A549 (cell line): ENCODE results near the gene PLXNC1. TPM values are rescaled to one million over a fixed set of nuclear protein-coding genes. Genes with fewer than 3 reads are reported as not detected.

Experiments used
- ATAC-seq, 2 experiments: fragments of 200-7000 bp in 1 of 2; fragments of >200 bp in 1 of 2; cut with Nextera tagmentation in 1 of 2; cut with Tn5 transposase in 1 of 2; 3 replicates each; pipeline versions ENCODE4 v1.8.0 to v1.9.1; 2018 to 2020; ENCODE audit warnings: mild to moderate bottlenecking in 1 of 2, moderate library complexity in 1 of 2
- CTCF ChIA-PET: fragments of 300-600 bp; sonication (Branson Sonifier 250); formaldehyde crosslinking; extraction: SDS; loops from one replicate; lab custom pipeline; 2021; ENCODE audit warnings: antibody characterized with exemption, inconsistent platforms; lab: Yijun Ruan, JAX
- POLR2A ChIA-PET: fragments of 350-600 bp; formaldehyde crosslinking; extraction: SDS; loops from one replicate; lab custom pipeline; 2021; ENCODE audit warnings: antibody characterized with exemption, inconsistent platforms; lab: Yijun Ruan, JAX
- DNase-seq, 2 experiments: peaks; one replicate each; pipeline versions ENCODE4 v3.0.0 to v3.0.0-alpha.2; 2011 to 2016; ENCODE audit warnings: low read depth in 1 of 2, low spot score in 1 of 2
- FAIRE-seq: peaks from 2 replicates; lab custom pipeline; 2011; peaks lifted over from hg19 to GRCh38; lab: Jason Lieb, UNC
- H3K27ac ChIP-seq, 2 experiments: fragments of >200 bp; sonication (Bioruptor Twin); formaldehyde crosslinking; 3 replicates each; pipeline ENCODE4 v1.5.1; 2016 to 2017
- H3K4me1 ChIP-seq: fragments of >200 bp; sonication (Bioruptor Twin); formaldehyde crosslinking; 3 replicates; pipeline ENCODE4 v1.6.1; 2016
- H3K4me2 ChIP-seq: fragments of >200 bp; sonication (Bioruptor Twin); formaldehyde crosslinking; 3 replicates; pipeline ENCODE4 v1.6.1; 2016
- H3K4me3 ChIP-seq: fragments of >200 bp; sonication (Bioruptor Twin); formaldehyde crosslinking; 3 replicates; pipeline ENCODE4 v1.5.1; 2016
- H3K9me3 ChIP-seq: fragments of >200 bp; sonication (Bioruptor Twin); formaldehyde crosslinking; 3 replicates; pipeline ENCODE4 v1.6.1; 2016
- BHLHE40 ChIP-seq: IDR thresholded peaks from 2 replicates; pipeline ENCODE4 v1.6.1; 2012; ENCODE audit warnings: low read depth, low read length, inconsistent platforms
- CHD2 ChIP-seq: fragments of 150-350 bp; IDR thresholded peaks from 2 replicates; pipeline ENCODE4 v1.6.1; 2014; ENCODE audit warnings: low read length; ENCODE audit not compliant: partially characterized antibody
- CHD4 ChIP-seq: fragments of 200-600 bp; sonication (generic); IDR thresholded peaks from 2 replicates; pipeline ENCODE4 v1.6.1; 2016; ENCODE audit warnings: antibody characterized with exemption, mild to moderate bottlenecking, borderline replicate concordance
- EHF ChIP-seq: fragments of 250-450 bp; sonication (Bioruptor Pico); IDR thresholded peaks from 2 replicates; pipeline ENCODE4 v1.5.0; 2020; ENCODE audit warnings: mild to moderate bottlenecking
- EP300 ChIP-seq, 2 experiments: fragments of >200 bp; sonication (Bioruptor Twin); formaldehyde crosslinking; IDR thresholded peaks; 2 replicates in 1 of 2; 3 replicates in 1 of 2; pipeline ENCODE4 v1.6.1; 2016 to 2017
- FOSB ChIP-seq: fragments of 250-450 bp; sonication (Bioruptor Pico); IDR thresholded peaks from 2 replicates; pipeline ENCODE4 v1.5.0; 2020; ENCODE audit warnings: mild to moderate bottlenecking, moderate library complexity
- GATA3 ChIP-seq: IDR thresholded peaks from 2 replicates; pipeline ENCODE4 v1.6.1; 2012; ENCODE audit warnings: borderline replicate concordance
- HEYL ChIP-seq: fragments of 250-450 bp; sonication (Bioruptor Pico); IDR thresholded peaks from 2 replicates; pipeline ENCODE4 v1.8.0; 2021; ENCODE audit warnings: mild to moderate bottlenecking, moderate library complexity
- HOXA7 ChIP-seq: fragments of 250-450 bp; sonication (Bioruptor Pico); IDR thresholded peaks from 2 replicates; pipeline ENCODE4 v1.5.0; 2020; ENCODE audit warnings: mild to moderate bottlenecking, moderate library complexity
- HOXB5 ChIP-seq: fragments of 250-450 bp; sonication (Bioruptor Pico); IDR thresholded peaks from 2 replicates; pipeline ENCODE4 v1.5.0; 2020; ENCODE audit warnings: mild to moderate bottlenecking, moderate library complexity
- JUNB ChIP-seq: fragments of >200 bp; sonication (Bioruptor Twin); formaldehyde crosslinking; IDR thresholded peaks from 2 replicates; pipeline ENCODE4 v1.6.1; 2016
- KDM5A ChIP-seq: fragments of 200-600 bp; sonication (generic); IDR thresholded peaks from 2 replicates; pipeline ENCODE4 v1.6.1; 2016; ENCODE audit warnings: antibody characterized with exemption, mild to moderate bottlenecking
- NFE2L2 ChIP-seq: fragments of 150-350 bp; conservative IDR thresholded peaks from 2 replicates; pipeline ENCODE4 v1.6.1; 2014; ENCODE audit warnings: low read length
- NPAS2 ChIP-seq: fragments of 250-450 bp; sonication (Bioruptor Pico); IDR thresholded peaks from 2 replicates; pipeline ENCODE4 v1.8.0; 2022; ENCODE audit warnings: mild to moderate bottlenecking, moderate library complexity, borderline replicate concordance
- PHF8 ChIP-seq: fragments of 200-600 bp; sonication (generic); IDR thresholded peaks from 2 replicates; pipeline ENCODE4 v1.6.1; 2016; ENCODE audit warnings: low read depth, mild to moderate bottlenecking, antibody characterized with exemption, moderate library complexity, borderline replicate concordance
- POLR2A ChIP-seq: IDR thresholded peaks from 2 replicates; pipeline ENCODE4 v1.6.1; 2012; ENCODE audit warnings: mild to moderate bottlenecking, low read length
- POLR2AphosphoS2 ChIP-seq: conservative IDR thresholded peaks from 2 replicates; pipeline ENCODE4 v1.6.1; 2012; ENCODE audit warnings: low read length, improper control_type of control experiment, inconsistent platforms
- RAD21 ChIP-seq, 2 experiments: fragments of >200 bp in 1 of 2; sonication (Bioruptor Twin) in 1 of 2; formaldehyde crosslinking in 1 of 2; IDR thresholded peaks in 1 of 2; conservative IDR thresholded peaks in 1 of 2; 2 replicates in 1 of 2; 3 replicates in 1 of 2; pipeline ENCODE4 v1.6.1; 2012 to 2018; ENCODE audit warnings: inconsistent platforms in 1 of 2
- RNF2 ChIP-seq: fragments of 200-600 bp; sonication (generic); IDR thresholded peaks from 2 replicates; pipeline ENCODE4 v1.6.1; 2016; ENCODE audit warnings: low read depth, mild to moderate bottlenecking, antibody characterized with exemption, moderate library complexity, borderline replicate concordance
- SREBF2 ChIP-seq: fragments of 450-650 bp; IDR thresholded peaks from 2 replicates; pipeline ENCODE4 v1.6.1; 2014; ENCODE audit warnings: mild to moderate bottlenecking, moderate library complexity
- TFCP2L1 ChIP-seq: fragments of 250-450 bp; sonication (Bioruptor Pico); IDR thresholded peaks from 2 replicates; pipeline ENCODE4 v1.5.0; 2021; ENCODE audit warnings: mild to moderate bottlenecking
- TP53 ChIP-seq: fragments of 250-450 bp; sonication (Bioruptor Pico); IDR thresholded peaks from 2 replicates; pipeline ENCODE4 v1.5.0; 2021; ENCODE audit warnings: mild to moderate bottlenecking, moderate library complexity
- ZFP36 ChIP-seq: fragments of 450-650 bp; IDR thresholded peaks from 2 replicates; pipeline ENCODE4 v1.6.1; 2014; ENCODE audit warnings: borderline replicate concordance; ENCODE audit not compliant: partially characterized antibody
- ZNF302 ChIP-seq: fragments of 250-450 bp; sonication (Bioruptor Pico); IDR thresholded peaks from 2 replicates; pipeline ENCODE4 v1.9.0; 2021; ENCODE audit warnings: inconsistent platforms, mild to moderate bottlenecking, moderate library complexity
- WGBS: methylation state at CpG from one replicate; pipeline ENCODE4 v1.1.6; 2017; ENCODE audit errors: missing lambda C conversion rate; 5-methylcytosine and 5-hydroxymethylcytosine counted together
- polyA plus RNA-seq, 4 experiments: library from polyadenylated mRNA; depleted of rRNA in 3 of 4; stranded (reverse); fragments of >200 nt; fragmentation: RNase III in 1 of 4; extraction: RNeasy Plus Mini Kit Qiagen cat#74134 plus additional on column Dnase treatment in 1 of 4; gene quantifications; 2 replicates in 3 of 4; 3 replicates in 1 of 4; pipeline ENCODE4 v1.2.3, GENCODE V29; 2011 to 2017
- TF ChIP-seq, protein P1 (sequence below): fragments of >200 bp; sonication (Bioruptor Twin); formaldehyde crosslinking; IDR thresholded peaks from 3 replicates; pipeline ENCODE4 v1.5.1; 2016
- TF ChIP-seq, protein P2 (sequence below): fragments of 150-350 bp; IDR thresholded peaks from 2 replicates; pipeline ENCODE4 v1.6.1; 2014; ENCODE audit warnings: low read depth, mild to moderate bottlenecking, low read length
- TF ChIP-seq, protein P3 (sequence below): fragments of 200-600 bp; sonication (generic); IDR thresholded peaks from 2 replicates; pipeline ENCODE4 v1.6.1; 2016; ENCODE audit warnings: antibody characterized with exemption, mild to moderate bottlenecking, moderate library complexity

The PLXNC1 gene
- polyA plus RNA-seq, 2 of the 4 experiments (the other 2 are of a cell fraction) = 0.12 to 0.50 TPM

DNA sequence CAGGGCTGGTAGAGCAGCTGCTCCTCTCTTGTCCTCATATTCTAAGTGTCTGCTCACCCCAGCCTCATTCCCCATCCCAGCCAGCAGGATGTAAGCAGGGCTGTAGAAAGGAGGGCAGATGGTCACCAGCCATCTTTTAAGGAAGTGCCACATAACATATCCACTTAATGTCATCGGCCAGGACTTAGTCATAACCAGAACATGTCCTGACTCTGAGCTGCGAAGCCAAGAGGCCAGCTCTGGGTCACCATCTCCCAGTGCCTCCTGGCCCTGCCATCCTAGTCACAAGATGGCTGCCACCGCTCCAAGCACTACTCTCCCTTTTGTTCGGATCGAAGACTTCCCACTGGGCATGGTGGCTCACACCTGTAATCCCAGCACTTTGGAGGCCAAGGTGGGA, 123.9 kb downstream of the PLXNC1 start:
- 79% methylated on average over 5 of the region's 5 CpGs for WGBS
- Histone ChIP-seq H3K4me3 (no peak overlapping the region), H3K9me3 (no peaks in the 10 kb centered on the region), H3K4me2 (no peak overlapping the region), H3K4me1 (no peaks in the 10 kb centered on the region), H3K27ac (no peak overlapping the region)
- ATAC-seq = no peak
- TF ChIP-seq JUNB (no peak), SREBF2 (no peak), ZNF302 (CRISPR knock-in tag) (no peak), POLR2AphosphoS2 (no peak), NPAS2 (CRISPR knock-in tag) (no peak), POLR2A (no peak), HEYL (CRISPR knock-in tag) (no peak), KDM5A (no peak)
- TF ChIP-seq, protein P1, sequence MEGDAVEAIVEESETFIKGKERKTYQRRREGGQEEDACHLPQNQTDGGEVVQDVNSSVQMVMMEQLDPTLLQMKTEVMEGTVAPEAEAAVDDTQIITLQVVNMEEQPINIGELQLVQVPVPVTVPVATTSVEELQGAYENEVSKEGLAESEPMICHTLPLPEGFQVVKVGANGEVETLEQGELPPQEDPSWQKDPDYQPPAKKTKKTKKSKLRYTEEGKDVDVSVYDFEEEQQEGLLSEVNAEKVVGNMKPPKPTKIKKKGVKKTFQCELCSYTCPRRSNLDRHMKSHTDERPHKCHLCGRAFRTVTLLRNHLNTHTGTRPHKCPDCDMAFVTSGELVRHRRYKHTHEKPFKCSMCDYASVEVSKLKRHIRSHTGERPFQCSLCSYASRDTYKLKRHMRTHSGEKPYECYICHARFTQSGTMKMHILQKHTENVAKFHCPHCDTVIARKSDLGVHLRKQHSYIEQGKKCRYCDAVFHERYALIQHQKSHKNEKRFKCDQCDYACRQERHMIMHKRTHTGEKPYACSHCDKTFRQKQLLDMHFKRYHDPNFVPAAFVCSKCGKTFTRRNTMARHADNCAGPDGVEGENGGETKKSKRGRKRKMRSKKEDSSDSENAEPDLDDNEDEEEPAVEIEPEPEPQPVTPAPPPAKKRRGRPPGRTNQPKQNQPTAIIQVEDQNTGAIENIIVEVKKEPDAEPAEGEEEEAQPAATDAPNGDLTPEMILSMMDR = no peak
- TF ChIP-seq, protein P2, sequence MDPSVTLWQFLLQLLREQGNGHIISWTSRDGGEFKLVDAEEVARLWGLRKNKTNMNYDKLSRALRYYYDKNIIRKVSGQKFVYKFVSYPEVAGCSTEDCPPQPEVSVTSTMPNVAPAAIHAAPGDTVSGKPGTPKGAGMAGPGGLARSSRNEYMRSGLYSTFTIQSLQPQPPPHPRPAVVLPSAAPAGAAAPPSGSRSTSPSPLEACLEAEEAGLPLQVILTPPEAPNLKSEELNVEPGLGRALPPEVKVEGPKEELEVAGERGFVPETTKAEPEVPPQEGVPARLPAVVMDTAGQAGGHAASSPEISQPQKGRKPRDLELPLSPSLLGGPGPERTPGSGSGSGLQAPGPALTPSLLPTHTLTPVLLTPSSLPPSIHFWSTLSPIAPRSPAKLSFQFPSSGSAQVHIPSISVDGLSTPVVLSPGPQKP = no peak
- no peak for DNase-seq
- no peak for FAIRE-seq
- ChIA-PET POLR2A (no interaction called here), CTCF (no interaction called here)

DNA sequence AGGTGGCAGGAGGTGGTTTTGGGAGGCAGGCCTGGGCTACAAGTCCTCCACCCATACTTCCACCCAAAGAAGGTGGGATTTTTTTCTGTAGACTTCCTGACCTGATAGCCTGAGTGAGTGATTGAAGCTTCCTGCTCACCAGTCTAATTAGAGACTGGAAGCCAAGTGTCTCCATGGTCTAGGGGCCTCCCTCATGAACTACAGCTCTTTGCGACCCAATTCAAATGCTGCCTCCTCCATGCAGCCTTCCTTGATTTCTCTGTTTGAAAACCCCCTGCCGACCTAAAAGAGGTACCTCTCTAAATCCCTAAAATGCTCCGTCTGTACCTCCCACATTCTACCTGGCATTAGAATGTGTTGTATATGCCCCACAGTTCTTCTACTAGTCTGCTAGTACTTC, 124.9 kb downstream of the PLXNC1 start:
- CTCF ChIA-PET = interaction anchor here (1.0 to 1.7 kb wide), 2 partner anchors 16 to 22 kb away, joined by 3 to 4 read pairs; no protein-coding TSS in a partner anchor
- FAIRE-seq = no peak
- POLR2A ChIA-PET = no interaction called here

DNA sequence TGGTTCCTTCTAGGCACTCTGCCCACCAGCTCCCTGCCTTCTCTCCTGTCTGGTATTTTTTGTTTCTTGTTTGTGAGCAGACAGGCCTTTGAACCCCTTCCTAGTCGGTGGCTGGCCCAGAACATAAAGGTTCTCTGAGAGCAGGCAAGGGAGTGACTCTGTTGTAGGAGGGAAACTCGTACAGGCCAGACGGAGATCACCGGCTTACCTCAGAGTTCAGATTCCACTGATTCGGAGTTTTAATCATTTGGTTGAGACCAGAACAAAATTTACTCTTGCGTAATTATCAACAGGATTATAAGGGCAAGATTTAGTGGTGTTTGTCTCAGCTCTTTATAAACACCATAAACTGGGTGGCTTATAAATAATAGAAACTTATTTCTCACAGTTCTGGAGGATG, 128.3 kb downstream of the PLXNC1 start:
- DNase-seq (no peak), FAIRE-seq (no peak), ATAC-seq (no peak)
- POLR2A ChIA-PET = no interaction called here
- Histone ChIP-seq H3K4me3 (no peak overlapping the region), H3K4me2 (no peak overlapping the region), H3K9me3 (no peaks in the 10 kb centered on the region), H3K4me1 (no peaks in the 10 kb centered on the region), H3K27ac (no peak overlapping the region)
- TF ChIP-seq SREBF2 = no peak
- TF ChIP-seq CHD2 = no peak
- TF ChIP-seq TFCP2L1 (CRISPR knock-in tag) = no peak
- 70% methylated on average over 6 of the region's 6 CpGs for WGBS
- CTCF ChIA-PET = no interaction called here

More for the DNA sequence above, 124.9 kb downstream of the PLXNC1 start:
- Histone ChIP-seq H3K4me1 (no peaks in the 10 kb centered on the region), H3K4me3 (no peak overlapping the region), H3K9me3 (no peaks in the 10 kb centered on the region), H3K4me2 (no peak overlapping the region), H3K27ac (no peak overlapping the region)
- 92% methylated on average over 3 of the region's 3 CpGs for WGBS
- no peak for TF ChIP-seq FOSB (CRISPR knock-in tag)
- TF ChIP-seq ZFP36 = peak; percentile 45
- no peak for TF ChIP-seq HOXB5
- no peak for TF ChIP-seq PHF8
- DNase-seq = no peak
- ATAC-seq = no peak

DNA sequence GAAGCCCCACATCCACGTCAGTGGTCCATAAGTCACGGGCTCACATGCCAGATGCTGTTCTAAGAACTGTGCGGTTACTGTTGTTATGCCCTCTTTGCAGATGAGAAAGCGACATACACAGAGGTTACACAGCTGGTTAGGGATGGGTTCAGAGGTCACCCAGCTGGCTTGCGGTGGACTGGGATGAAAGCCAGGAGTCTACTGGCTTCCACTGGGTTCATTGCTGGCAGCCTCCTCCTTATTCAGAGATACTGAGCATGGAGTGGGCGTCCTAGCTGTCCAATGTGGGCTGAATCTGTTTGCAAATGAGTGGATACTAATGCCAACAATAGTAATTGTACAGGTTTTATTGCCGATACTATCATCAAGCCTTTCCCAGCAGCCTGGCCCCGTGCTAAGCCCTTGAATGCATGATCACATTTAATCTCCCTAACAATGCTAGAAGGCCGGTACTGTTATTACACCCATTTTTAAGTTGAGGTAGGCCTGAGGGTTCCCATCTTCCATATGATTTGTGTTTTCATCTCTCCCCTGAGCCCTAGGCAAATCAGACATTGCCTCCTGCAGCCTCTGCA, 129.1 kb downstream of the PLXNC1 start:
- Histone ChIP-seq H3K4me1 (no peaks in the 10 kb centered on the region), H3K4me3 (no peak overlapping the region), H3K4me2 (no peak overlapping the region), H3K9me3 (no peaks in the 10 kb centered on the region), H3K27ac (no peak overlapping the region)
- ChIA-PET POLR2A (no interaction called here), CTCF (no interaction called here)
- WGBS = 59% methylated on average over 9 of the region's 9 CpGs
- FAIRE-seq (no peak), DNase-seq (no peak), ATAC-seq (no peak)
- TF ChIP-seq, protein P3, sequence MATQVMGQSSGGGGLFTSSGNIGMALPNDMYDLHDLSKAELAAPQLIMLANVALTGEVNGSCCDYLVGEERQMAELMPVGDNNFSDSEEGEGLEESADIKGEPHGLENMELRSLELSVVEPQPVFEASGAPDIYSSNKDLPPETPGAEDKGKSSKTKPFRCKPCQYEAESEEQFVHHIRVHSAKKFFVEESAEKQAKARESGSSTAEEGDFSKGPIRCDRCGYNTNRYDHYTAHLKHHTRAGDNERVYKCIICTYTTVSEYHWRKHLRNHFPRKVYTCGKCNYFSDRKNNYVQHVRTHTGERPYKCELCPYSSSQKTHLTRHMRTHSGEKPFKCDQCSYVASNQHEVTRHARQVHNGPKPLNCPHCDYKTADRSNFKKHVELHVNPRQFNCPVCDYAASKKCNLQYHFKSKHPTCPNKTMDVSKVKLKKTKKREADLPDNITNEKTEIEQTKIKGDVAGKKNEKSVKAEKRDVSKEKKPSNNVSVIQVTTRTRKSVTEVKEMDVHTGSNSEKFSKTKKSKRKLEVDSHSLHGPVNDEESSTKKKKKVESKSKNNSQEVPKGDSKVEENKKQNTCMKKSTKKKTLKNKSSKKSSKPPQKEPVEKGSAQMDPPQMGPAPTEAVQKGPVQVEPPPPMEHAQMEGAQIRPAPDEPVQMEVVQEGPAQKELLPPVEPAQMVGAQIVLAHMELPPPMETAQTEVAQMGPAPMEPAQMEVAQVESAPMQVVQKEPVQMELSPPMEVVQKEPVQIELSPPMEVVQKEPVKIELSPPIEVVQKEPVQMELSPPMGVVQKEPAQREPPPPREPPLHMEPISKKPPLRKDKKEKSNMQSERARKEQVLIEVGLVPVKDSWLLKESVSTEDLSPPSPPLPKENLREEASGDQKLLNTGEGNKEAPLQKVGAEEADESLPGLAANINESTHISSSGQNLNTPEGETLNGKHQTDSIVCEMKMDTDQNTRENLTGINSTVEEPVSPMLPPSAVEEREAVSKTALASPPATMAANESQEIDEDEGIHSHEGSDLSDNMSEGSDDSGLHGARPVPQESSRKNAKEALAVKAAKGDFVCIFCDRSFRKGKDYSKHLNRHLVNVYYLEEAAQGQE = no peak
- no peak for TF ChIP-seq FOSB (CRISPR knock-in tag)
- no peak for TF ChIP-seq CHD4
- TF ChIP-seq EP300 (IDR thresholded peaks at IDR 0.05) = no peak
- no peak for TF ChIP-seq EHF (CRISPR knock-in tag)
- no peak for TF ChIP-seq GATA3
- TF ChIP-seq RNF2 = no peak
- TF ChIP-seq RAD21 (conservative IDR thresholded peaks at IDR 0.05 in 1 of 2, IDR thresholded peaks at IDR 0.05 in 1 of 2) = no peak
- TF ChIP-seq TP53 (CRISPR knock-in tag) = no peak
- TF ChIP-seq KDM5A = no peak
- no peak for TF ChIP-seq BHLHE40
- TF ChIP-seq HOXA7 (CRISPR knock-in tag) = no peak
- TF ChIP-seq HOXB5 = no peak
- TF ChIP-seq NFE2L2 = no peak
